ENCODE results near the gene PTPRN2. TPM values are rescaled to one million over a fixed set of nuclear protein-coding genes. Genes with fewer than 3 reads are reported as not detected.
"Not testable (repeated sequence)": the region's sequence is repeated elsewhere in the genome, so short reads cannot be mapped to it uniquely, and the experiment has no call there.

The PTPRN2 gene
- polyA plus RNA-seq, 6 donors from 2014 or later: 1.4 to 4.6 (median 3.8) TPM

DNA sequence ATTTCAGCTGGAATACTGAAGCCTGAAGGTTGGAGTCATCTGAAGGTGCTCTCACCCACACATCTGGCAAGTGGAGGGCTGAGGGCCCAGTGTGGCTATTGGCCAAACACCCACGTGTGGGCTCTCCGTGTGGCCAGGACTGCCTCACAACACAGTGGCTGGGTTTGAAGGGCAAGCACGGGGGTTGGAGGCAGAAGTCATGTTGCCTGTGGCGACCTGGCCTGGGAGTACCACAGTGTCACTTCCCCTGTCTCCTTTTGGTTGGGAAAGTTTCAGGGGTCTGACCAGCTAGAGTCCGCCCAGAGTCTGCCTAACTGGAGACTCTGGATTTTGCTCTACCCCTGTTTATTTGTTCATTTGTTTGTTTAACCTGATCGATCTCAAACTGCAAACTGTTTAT is 1081.4 kb downstream of the PTPRN2 start:
- Mint-ChIP-seq H3K27me3 (peaks cover 23 to 54% (median 54%) of the 10 kb centered on the region in 3 donors), H3K9me3 (peaks cover 0 to 18% (median 4%) of the 10 kb centered on the region in 7 donors), H3K27ac (no peak overlapping the region), H3K4me1 (peaks cover 7 to 12% (median 12%) of the 10 kb centered on the region in 3 donors), H3K4me3 (no peak overlapping the region), H3K36me3 (peaks cover 9 to 13% of the 10 kb centered on the region in 2 donors)
- DNase-seq (no peak), ATAC-seq (ENCODE audit: low read depth in 2 of 2) (no peak)

DNA sequence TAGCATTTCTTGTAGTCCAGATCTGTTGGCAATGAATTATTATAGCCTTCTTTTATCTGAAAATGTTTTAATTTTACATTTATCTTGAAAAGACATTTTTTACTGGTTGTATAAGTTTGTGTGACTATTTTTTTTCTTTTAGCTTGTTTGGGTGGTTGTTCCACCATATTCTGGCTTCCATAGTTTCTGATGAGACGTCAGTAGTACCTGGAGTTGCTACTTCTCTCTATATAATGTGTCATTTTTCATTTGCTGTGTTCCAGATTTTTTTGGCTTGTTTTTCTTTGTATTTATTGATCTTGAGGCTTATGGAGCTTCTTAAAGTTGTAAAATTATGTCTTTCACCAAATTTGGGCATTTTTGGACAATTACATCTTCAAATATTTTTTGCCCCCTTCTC is 1082.0 kb downstream of the PTPRN2 start:
- peaks cover 9 to 13% of the 10 kb centered on the region in 2 donors for H3K36me3 Mint-ChIP-seq
- H3K4me1 Mint-ChIP-seq: peaks cover 7 to 12% (median 12%) of the 10 kb centered on the region in 3 donors
- H3K27ac Mint-ChIP-seq: no peak overlapping the region
- peaks cover 23 to 54% (median 54%) of the 10 kb centered on the region in 3 donors for H3K27me3 Mint-ChIP-seq
- no peak for ATAC-seq (ENCODE audit: low read depth in 2 of 2)
- H3K9me3 Mint-ChIP-seq: peaks cover 0 to 18% (median 4%) of the 10 kb centered on the region in 7 donors
- no peak overlapping the region for H3K4me3 Mint-ChIP-seq
- no peak for DNase-seq

DNA sequence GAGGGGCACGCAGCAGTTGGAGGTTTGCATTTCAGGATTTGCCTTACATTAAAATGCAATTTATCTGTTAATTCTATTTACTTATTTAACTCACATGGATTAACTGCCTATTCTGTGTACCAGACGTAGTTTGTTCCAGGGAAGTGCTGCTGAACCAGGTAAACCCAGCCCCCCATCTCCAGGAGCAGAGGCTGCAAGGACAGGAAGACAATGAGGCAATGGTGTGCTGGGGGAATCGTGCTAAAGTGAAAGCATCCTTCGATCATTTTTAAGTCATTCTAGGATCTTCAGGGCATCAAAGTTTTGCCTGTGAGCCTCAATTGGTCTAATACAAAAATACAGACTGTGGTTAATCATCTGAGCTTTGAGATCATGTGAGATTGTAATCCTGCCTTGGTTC is 1084.4 kb downstream of the PTPRN2 start:
- peaks cover 9 to 13% of the 10 kb centered on the region in 2 donors for H3K36me3 Mint-ChIP-seq
- peak overlapping the region in 3 of 6 donors; percentile 17 to 50 (median 32) for H3K27ac Mint-ChIP-seq
- H3K4me1 Mint-ChIP-seq: peaks cover 7 to 12% (median 12%) of the 10 kb centered on the region in 3 donors
- H3K9me3 Mint-ChIP-seq: peaks cover 0 to 18% (median 4%) of the 10 kb centered on the region in 7 donors
- DNase-seq (no peak), ATAC-seq (ENCODE audit: low read depth in 2 of 2) (no peak)
- peaks cover 19 to 45% (median 33%) of the 10 kb centered on the region in 3 donors for H3K27me3 Mint-ChIP-seq
- peak overlapping the region in 5 of 8 donors; percentile 24 to 74 (median 61) for H3K4me3 Mint-ChIP-seq

DNA sequence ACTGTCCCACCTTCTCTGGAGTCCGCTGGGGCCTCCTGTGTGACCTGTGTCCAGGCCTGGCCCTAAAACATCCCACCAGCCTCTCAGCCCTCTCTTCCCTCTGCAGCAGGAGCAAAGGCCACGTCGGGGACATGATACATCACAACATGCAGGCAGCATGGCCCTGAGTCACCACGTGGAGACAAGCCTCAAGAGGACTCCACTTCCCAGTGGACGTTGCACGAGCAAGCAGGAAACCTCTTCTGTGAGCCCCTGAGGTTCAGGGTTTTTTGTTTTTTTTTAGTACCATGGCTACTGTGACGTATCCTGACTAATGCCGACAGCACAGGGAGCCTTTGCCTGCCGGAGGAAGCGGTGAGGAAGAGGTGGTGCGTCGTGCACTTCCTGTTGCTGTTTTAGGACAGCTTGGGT is 1084.9 kb downstream of the PTPRN2 start:
- ATAC-seq (ENCODE audit: low read depth in 2 of 2) (no peak), DNase-seq (no peak)
- Mint-ChIP-seq H3K4me1 (peaks cover 7 to 12% (median 12%) of the 10 kb centered on the region in 3 donors), H3K36me3 (peaks cover 9 to 13% of the 10 kb centered on the region in 2 donors), H3K27ac (no peak overlapping the region), H3K27me3 (peaks cover 19 to 39% (median 28%) of the 10 kb centered on the region in 3 donors), H3K9me3 (peaks cover 0 to 18% (median 4%) of the 10 kb centered on the region in 7 donors), H3K4me3 (peak overlapping the region in 6 of 8 donors; percentile 11 to 74 (median 58))

DNA sequence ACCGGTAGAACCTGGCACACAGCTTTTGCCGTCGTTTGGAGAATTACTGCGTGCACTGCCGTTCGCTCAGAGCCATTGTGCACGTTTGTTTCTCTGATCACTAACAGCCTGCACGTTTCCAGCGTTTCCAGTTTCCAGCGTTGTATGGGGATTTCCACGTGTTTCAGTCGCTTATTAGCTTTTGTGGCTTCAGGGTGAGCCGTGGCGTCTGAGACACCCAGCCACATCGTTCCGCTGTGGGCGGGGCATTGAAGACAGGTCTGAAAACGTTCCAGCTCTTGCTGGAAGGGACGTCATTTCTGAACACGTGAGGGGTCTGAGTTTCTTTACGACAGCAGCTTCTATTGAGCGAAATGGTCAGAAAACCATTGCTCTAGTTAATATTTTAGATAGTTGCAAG is 1086.0 kb downstream of the PTPRN2 start:
- Mint-ChIP-seq H3K27ac (no peak overlapping the region), H3K4me3 (no peak overlapping the region)

DNA sequence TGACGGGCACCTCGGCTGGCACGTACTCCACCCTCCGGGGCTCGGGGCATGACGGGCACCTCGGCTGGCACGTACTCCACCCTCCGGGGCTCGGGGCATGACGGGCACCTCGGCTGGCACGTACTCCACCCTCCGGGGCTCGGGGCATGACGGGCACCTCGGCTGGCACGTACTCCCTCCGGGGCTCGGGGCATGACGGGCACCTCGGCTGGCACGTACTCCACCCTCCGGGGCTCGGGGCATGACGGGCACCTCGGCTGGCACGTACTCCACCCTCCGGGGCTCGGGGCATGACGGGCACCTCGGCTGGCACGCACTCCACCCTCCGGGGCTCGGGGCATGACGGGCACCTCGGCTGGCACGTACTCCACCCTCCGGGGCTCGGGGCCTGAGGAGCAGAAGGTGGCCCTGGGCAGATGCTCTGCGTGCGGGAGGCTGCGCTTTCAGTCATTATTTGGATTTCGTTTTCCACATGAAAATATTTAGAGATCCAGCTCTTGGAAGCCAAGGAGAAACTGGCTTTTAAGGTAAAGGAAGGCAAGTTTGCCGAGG is 1086.6 kb downstream of the PTPRN2 start:
- H3K4me1 Mint-ChIP-seq: peaks cover 7 to 12% (median 12%) of the 10 kb centered on the region in 3 donors
- peaks cover 7 to 23% (median 12%) of the 10 kb centered on the region in 3 donors for H3K27me3 Mint-ChIP-seq
- DNase-seq; H3K36me3 Mint-ChIP-seq; H3K9me3 Mint-ChIP-seq; H3K4me3 Mint-ChIP-seq; ATAC-seq (ENCODE audit: low read depth in 2 of 2); H3K27ac Mint-ChIP-seq: not testable (repeated sequence)

More for the DNA sequence above, 1086.0 kb downstream of the PTPRN2 start:
- no peak for ATAC-seq (ENCODE audit: low read depth in 2 of 2)
- Mint-ChIP-seq H3K36me3 (peaks cover 5 to 6% of the 10 kb centered on the region in 2 donors), H3K4me1 (peaks cover 7 to 12% (median 12%) of the 10 kb centered on the region in 3 donors), H3K9me3 (peaks cover 0 to 12% (median 2%) of the 10 kb centered on the region in 7 donors), H3K27me3 (peaks cover 9 to 28% (median 17%) of the 10 kb centered on the region in 3 donors)
- no peak for DNase-seq

DNA sequence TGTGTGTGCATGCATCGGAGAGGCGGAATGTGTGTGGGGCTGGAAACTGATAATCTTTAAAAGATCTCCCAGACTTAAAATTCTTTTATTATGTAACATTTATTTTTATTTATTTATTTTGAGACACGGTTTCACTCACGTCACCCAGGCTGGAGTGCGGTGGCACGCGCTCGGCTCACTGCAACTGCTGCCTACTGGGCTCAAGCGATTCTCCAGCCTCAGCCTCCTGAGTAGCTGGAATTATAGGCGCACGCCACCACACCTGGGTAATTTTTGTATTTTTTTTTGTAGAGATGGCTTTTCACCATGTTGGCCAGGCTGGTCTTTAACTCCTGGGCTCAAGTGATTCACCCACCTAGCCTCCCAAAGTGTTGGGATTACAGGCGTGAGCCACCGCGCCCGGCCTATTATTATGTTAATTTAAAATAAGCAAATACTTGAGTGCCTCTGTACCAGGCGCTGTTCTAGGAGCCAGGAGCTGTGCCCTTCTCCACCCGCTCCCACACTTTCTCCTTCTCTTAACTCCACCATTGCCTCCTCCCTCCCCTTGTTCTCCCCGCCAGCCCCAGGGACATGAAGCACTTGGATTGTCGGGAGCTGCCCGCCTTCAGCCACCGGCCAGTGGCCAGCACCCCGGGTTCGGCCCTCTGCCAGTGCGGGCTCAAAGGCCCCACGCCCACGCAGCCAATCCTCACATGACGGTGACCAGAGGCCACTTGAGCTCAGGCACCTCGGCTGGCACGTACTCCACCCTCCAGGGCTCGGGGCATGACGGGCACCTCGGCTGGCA is 1087.3 kb downstream of the PTPRN2 start:
- ATAC-seq (ENCODE audit: low read depth in 2 of 2) (no peak), DNase-seq (no peak)
- Mint-ChIP-seq H3K4me3 (no peak overlapping the region), H3K9me3 (no peaks in the 10 kb centered on the region), H3K4me1 (peaks cover 7 to 12% (median 12%) of the 10 kb centered on the region in 3 donors), H3K27ac (no peak overlapping the region), H3K36me3 (no peaks in the 10 kb centered on the region), H3K27me3 (peaks cover 6 to 23% (median 10%) of the 10 kb centered on the region in 3 donors)

DNA sequence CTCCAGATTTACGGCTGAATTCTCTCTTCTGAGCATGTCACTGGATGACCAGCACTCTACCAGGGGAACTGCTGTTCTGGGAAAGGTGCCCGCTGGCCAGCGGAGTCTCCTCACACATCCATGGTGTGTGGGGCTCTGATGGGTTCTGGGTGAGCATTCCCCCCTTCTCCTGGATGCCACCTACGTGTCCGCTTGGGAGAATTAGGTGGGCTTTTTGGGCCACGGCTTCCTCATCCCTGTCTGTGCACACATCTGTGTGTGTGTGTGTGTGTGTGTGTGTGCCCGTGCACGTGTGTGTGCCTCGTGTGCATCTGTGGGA is 1087.8 kb downstream of the PTPRN2 start:
- no peak for ATAC-seq (ENCODE audit: low read depth in 2 of 2)
- Mint-ChIP-seq H3K9me3 (no peaks in the 10 kb centered on the region), H3K27ac (no peak overlapping the region)

DNA sequence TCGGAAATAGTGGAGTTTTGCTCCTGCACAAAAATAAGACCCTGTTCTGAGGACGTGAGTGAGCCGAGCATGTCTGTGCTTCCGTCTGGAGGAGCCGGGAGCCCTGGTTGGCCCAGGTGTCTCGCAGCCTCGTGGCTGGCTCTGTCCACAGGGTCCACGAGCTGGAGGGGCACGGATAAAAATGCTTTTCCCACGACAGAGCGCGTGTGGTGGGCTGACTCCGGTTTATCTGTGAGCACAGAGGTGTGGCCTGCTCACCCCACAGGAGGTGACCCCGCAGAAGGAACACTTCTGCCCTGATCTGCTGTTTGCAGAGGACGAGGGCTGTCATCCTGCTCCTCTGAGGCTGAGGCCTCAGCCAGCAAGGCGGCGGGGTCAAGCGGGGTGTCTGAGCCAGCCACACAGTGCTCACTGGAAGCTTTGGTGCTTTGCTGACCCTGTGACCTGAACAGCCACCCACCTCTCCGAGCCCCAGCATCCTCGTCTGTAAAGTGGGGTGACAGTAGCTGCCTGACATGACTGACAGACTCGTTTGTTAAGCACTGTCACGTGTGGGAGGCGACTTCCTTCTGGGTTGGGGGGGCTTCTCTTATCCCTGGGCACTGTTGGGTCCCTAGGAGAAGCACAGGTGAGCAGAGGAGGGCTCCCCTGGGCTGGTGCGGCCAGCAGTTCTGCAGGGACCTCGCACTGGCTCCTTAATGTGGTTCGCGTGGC is 1088.3 kb downstream of the PTPRN2 start:
- Mint-ChIP-seq H3K4me3 (no peak overlapping the region), H3K9me3 (peaks cover 0 to under 1% (median 0%) of the 10 kb centered on the region in 7 donors), H3K27me3 (peaks cover 0 to 26% (median 11%) of the 10 kb centered on the region in 3 donors), H3K27ac (no peak overlapping the region), H3K36me3 (no peaks in the 10 kb centered on the region), H3K4me1 (peaks cover 7 to 12% (median 12%) of the 10 kb centered on the region in 3 donors)
- no peak for DNase-seq
- ATAC-seq (ENCODE audit: low read depth in 2 of 2): no peak

More for the DNA sequence above, 1087.8 kb downstream of the PTPRN2 start:
- Mint-ChIP-seq H3K4me1 (peaks cover 7 to 12% (median 12%) of the 10 kb centered on the region in 3 donors), H3K27me3 (peaks cover under 1 to 23% (median 10%) of the 10 kb centered on the region in 3 donors), H3K4me3 (no peak overlapping the region), H3K36me3 (no peaks in the 10 kb centered on the region)
- no peak for DNase-seq

DNA sequence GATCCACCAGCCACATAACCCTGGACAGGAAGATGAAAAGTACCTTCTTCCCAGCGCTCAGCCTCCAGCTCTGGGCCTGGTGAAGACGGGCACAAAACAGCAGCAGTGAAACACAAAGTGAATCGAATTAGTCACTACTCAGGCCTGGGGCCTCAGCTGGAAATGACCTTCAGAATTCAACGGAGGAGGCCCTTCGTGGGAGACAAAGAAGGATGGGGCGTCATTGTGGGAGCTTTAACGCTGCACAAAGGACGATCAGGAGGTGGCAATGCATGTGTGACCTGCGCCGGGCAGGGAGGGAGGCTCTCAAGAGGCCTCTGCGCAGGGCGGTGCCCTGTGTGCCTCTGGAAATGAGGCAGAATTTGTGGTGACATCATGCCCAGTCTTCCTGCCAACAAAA is 1089.0 kb downstream of the PTPRN2 start:
- Mint-ChIP-seq H3K36me3 (no peaks in the 10 kb centered on the region), H3K27ac (no peak overlapping the region), H3K4me1 (peaks cover 7 to 12% (median 12%) of the 10 kb centered on the region in 3 donors), H3K4me3 (peak overlapping the region in 1 of 8 donors; percentile 44), H3K9me3 (peaks cover 0 to 5% (median 2%) of the 10 kb centered on the region in 7 donors), H3K27me3 (peaks cover 5 to 27% (median 17%) of the 10 kb centered on the region in 3 donors)
- ATAC-seq (ENCODE audit: low read depth in 2 of 2) (no peak), DNase-seq (no peak)

DNA sequence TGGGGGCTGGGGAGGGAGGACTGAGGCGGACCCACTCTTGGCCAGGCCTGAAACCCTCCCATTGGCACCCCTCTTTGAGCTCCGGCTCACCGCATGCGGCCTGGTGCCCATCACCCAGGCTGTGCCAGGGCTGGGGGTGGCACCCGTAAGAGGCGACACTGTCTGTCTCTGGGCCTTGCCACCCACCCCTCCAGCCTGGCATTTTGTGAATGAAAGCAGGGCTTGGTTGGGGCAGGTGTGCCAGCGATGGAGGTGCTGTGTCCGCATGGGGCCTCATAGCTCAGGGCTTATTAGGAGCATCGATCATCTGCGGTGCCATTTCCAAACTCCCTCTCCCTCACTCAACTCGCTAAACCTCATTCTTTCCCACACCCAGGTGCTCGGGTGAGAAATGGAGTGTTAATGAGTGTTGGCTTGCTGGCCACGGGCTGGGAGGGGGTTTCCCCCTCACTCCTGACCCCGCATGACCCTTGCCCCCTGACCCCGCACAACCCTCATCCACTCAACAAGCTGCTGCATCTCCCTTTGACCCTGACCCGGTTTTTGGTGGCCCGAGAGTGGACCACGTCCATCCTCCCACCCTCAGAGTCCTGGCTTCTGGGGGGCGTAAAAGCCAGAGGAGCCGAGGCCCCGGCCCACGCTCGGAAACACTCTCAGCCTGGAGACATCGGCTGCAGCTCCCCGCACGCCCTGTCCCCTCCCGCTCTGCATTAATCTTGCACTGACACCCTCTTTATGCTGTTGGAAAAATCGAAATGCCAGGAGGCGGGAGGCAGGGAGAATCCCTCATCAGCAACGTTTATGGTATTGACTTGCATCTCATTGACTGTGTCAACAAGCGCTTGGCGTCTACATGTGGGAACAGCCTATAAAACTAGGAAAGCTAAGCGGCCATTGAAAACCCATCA is 1089.6 kb downstream of the PTPRN2 start:
- Mint-ChIP-seq H3K4me1 (peaks cover 4 to 10% (median 9%) of the 10 kb centered on the region in 3 donors), H3K27me3 (peaks cover 10 to 27% (median 24%) of the 10 kb centered on the region in 3 donors), H3K4me3 (peak overlapping the region in 1 of 8 donors; percentile 44), H3K36me3 (no peaks in the 10 kb centered on the region), H3K27ac (no peak overlapping the region), H3K9me3 (peaks cover 0 to 5% (median 2%) of the 10 kb centered on the region in 7 donors)
- ATAC-seq (ENCODE audit: low read depth in 2 of 2): no peak
- DNase-seq: no peak

DNA sequence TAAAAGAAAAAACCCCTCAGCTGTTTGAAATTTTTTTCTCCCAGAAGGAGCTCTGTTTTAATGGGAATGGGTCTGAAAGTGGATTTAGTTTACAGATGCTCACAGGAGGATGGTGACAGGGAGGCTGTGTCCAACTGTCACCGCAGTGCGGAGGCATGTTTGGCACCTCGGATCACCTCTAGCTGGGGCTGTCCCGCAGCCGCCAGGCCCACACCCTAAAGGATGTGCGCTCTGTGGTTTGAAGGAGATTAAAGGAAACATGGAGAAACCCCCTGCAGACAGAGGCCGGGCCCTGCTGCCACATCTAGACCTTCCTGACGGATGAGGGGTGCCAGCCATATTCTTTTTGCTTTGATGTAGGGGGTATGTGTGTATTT is 1090.3 kb downstream of the PTPRN2 start:
- peaks cover 10 to 20% (median 19%) of the 10 kb centered on the region in 3 donors for H3K27me3 Mint-ChIP-seq
- no peak overlapping the region for H3K4me3 Mint-ChIP-seq

More for the DNA sequence above, 1090.3 kb downstream of the PTPRN2 start:
- Mint-ChIP-seq H3K36me3 (no peaks in the 10 kb centered on the region), H3K9me3 (peaks cover 0 to 9% (median 3%) of the 10 kb centered on the region in 7 donors), H3K27ac (no peak overlapping the region), H3K4me1 (peaks cover 0 to 5% (median 3%) of the 10 kb centered on the region in 3 donors)
- DNase-seq: no peak
- ATAC-seq (ENCODE audit: low read depth in 2 of 2): no peak
